HG03045 (cell line): Measurements from ENCODE around the gene ANO6.
"Not testable (repeated sequence)": the region's sequence is repeated elsewhere in the genome, so short reads cannot be mapped to it uniquely, and the experiment has no call there.

Experiments used
- ATAC-seq: cut with Tn5 transposase; IDR thresholded peaks from one replicate; pipeline ENCODE4 v1.9.1; 2021; ENCODE audit warnings: mild to moderate bottlenecking, moderate library complexity; ENCODE audit not compliant: unreplicated experiment

The ANO6 gene

GRCh38 chr12:45304514-45305178, 88.8 kb downstream of the ANO6 start:
- no peak for ATAC-seq

GRCh38 chr12:45305907-45306306, 90.0 kb downstream of the ANO6 start:
- no peak for ATAC-seq

- no peak for ATAC-seq
Measured at GRCh38 chr12:45309836-45310626, 94.1 kb downstream of the ANO6 start.

- ATAC-seq = no peak
Measured at GRCh38 chr12:45310627-45310968, 94.7 kb downstream of the ANO6 start.

GRCh38 chr12:45312012-45312411, 96.1 kb downstream of the ANO6 start:
- ATAC-seq = no peak

GRCh38 chr12:45314770-45315169, 98.9 kb downstream of the ANO6 start:
- ATAC-seq = no peak

- ATAC-seq = no peak
Measured at GRCh38 chr12:45315462-45315861, 99.6 kb downstream of the ANO6 start.

GRCh38 chr12:45317261-45317660, 101.4 kb downstream of the ANO6 start:
- ATAC-seq = not testable (repeated sequence)

- no peak for ATAC-seq
Measured at GRCh38 chr12:45322810-45323209, 106.9 kb downstream of the ANO6 start.

GRCh38 chr12:45324391-45324790, 108.5 kb downstream of the ANO6 start:
- no peak for ATAC-seq

GRCh38 chr12:45326358-45326975, 110.6 kb downstream of the ANO6 start:
- ATAC-seq = no peak

- no peak for ATAC-seq
Measured at GRCh38 chr12:45327823-45328383, 112.0 kb downstream of the ANO6 start.

GRCh38 chr12:45329238-45329637, 113.3 kb downstream of the ANO6 start:
- ATAC-seq = no peak

GRCh38 chr12:45329702-45330101, 113.8 kb downstream of the ANO6 start:
- no peak for ATAC-seq

- ATAC-seq = no peak
Measured at GRCh38 chr12:45331552-45331951, 115.7 kb downstream of the ANO6 start.

- ATAC-seq = no peak
Measured at GRCh38 chr12:45334396-45334795, 118.5 kb downstream of the ANO6 start.

- ATAC-seq = no peak
Measured at GRCh38 chr12:45336331-45336730, 120.4 kb downstream of the ANO6 start.

- ATAC-seq = no peak
Measured at GRCh38 chr12:45336762-45337596, 121.1 kb downstream of the ANO6 start.

- no peak for ATAC-seq
Measured at GRCh38 chr12:45337835-45338234, 121.9 kb downstream of the ANO6 start.

GRCh38 chr12:45338272-45338671, 122.4 kb downstream of the ANO6 start:
- no peak for ATAC-seq

- no peak for ATAC-seq
Measured at GRCh38 chr12:45339035-45339434, 123.1 kb downstream of the ANO6 start.
